ENCODE results near the gene RACK1. TPM values are rescaled to one million over a fixed set of nuclear protein-coding genes. Genes with fewer than 3 reads are reported as not detected.

Gene RACK1
- total and polyA plus RNA-seq, 2 of the 13 experiments (the other 11 are each of a cell fraction or from before 2014, with no cell fraction given) = 2,514 to 6,141 TPM

DNA sequence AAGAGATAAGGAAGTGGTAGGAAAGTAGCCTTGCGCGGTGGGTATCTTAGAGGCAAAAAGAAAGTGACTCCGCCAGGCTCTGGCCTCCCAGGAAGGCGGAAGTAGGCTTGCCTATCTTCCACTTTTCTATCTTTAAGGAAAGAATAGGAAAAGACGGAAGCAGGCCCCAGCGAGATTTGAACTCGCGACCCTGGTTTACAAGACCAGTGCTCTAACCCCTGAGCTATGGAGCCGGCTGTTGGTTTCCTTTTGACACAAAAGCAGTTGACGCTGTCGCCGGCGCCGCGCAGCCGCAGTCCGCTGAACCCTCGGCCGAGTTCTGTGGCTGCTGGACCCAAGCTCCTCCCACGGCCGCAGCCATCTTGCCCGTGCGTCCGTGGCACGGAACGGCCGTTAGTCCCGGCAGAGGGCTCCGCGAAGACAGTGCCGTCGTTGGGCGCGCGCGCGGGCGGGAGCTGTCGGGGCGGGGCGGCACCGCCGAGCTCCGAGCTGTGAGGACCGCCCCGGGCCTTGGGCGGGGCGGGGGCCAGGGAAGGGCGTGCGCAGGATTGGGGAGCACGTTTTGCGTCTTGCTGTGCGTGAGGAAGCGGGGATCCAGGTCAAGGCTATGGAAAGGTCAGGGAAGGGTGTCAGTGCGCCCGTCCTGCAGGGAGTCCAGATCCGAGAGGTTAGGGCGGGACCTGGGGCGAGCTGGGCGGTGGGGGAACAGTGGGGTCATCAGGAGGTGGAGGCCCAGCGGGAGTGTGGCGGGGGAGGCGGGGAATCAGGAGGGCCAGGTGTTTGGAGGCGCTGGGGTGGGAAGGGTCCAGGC, 52.0 kb downstream of the RACK1 start (continued):
- TF ChIP-seq, protein P1, sequence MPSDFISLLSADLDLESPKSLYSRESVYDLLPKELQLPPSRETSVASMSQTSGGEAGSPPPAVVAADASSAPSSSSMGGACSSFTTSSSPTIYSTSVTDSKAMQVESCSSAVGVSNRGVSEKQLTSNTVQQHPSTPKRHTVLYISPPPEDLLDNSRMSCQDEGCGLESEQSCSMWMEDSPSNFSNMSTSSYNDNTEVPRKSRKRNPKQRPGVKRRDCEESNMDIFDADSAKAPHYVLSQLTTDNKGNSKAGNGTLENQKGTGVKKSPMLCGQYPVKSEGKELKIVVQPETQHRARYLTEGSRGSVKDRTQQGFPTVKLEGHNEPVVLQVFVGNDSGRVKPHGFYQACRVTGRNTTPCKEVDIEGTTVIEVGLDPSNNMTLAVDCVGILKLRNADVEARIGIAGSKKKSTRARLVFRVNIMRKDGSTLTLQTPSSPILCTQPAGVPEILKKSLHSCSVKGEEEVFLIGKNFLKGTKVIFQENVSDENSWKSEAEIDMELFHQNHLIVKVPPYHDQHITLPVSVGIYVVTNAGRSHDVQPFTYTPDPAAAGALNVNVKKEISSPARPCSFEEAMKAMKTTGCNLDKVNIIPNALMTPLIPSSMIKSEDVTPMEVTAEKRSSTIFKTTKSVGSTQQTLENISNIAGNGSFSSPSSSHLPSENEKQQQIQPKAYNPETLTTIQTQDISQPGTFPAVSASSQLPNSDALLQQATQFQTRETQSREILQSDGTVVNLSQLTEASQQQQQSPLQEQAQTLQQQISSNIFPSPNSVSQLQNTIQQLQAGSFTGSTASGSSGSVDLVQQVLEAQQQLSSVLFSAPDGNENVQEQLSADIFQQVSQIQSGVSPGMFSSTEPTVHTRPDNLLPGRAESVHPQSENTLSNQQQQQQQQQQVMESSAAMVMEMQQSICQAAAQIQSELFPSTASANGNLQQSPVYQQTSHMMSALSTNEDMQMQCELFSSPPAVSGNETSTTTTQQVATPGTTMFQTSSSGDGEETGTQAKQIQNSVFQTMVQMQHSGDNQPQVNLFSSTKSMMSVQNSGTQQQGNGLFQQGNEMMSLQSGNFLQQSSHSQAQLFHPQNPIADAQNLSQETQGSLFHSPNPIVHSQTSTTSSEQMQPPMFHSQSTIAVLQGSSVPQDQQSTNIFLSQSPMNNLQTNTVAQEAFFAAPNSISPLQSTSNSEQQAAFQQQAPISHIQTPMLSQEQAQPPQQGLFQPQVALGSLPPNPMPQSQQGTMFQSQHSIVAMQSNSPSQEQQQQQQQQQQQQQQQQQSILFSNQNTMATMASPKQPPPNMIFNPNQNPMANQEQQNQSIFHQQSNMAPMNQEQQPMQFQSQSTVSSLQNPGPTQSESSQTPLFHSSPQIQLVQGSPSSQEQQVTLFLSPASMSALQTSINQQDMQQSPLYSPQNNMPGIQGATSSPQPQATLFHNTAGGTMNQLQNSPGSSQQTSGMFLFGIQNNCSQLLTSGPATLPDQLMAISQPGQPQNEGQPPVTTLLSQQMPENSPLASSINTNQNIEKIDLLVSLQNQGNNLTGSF (CRISPR knock-in tag; IDR thresholded peaks at IDR 0.05) = no peak
- TF ChIP-seq SPEN (CRISPR knock-in tag; IDR thresholded peaks at IDR 0.05; ENCODE audit: low read depth) = peak; percentile 83
- peak; percentile 37; the same call in 1 of the 2 replicates for TF ChIP-seq KMT2B (CRISPR knock-in tag; IDR thresholded peaks at IDR 0.05)
- TF ChIP-seq RFXANK (CRISPR knock-in tag; IDR thresholded peaks at IDR 0.05) = no peak
- no peak for TF ChIP-seq FIP1L1 (IDR thresholded peaks at IDR 0.05; ENCODE audit: borderline replicate concordance, insufficient read depth, low read depth, low read length)
- TF ChIP-seq, protein P2, sequence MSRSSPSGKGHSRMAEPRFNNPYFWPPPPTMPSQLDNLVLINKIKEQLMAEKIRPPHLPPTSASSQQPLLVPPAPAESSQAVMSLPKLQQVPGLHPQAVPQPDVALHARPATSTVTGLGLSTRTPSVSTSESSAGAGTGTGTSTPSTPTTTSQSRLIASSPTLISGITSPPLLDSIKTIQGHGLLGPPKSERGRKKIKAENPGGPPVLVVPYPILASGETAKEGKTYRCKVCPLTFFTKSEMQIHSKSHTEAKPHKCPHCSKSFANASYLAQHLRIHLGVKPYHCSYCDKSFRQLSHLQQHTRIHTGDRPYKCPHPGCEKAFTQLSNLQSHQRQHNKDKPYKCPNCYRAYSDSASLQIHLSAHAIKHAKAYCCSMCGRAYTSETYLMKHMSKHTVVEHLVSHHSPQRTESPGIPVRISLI (CRISPR knock-in tag; IDR thresholded peaks at IDR 0.05; ENCODE audit: borderline replicate concordance) = no peak
- TF ChIP-seq, protein P3, sequence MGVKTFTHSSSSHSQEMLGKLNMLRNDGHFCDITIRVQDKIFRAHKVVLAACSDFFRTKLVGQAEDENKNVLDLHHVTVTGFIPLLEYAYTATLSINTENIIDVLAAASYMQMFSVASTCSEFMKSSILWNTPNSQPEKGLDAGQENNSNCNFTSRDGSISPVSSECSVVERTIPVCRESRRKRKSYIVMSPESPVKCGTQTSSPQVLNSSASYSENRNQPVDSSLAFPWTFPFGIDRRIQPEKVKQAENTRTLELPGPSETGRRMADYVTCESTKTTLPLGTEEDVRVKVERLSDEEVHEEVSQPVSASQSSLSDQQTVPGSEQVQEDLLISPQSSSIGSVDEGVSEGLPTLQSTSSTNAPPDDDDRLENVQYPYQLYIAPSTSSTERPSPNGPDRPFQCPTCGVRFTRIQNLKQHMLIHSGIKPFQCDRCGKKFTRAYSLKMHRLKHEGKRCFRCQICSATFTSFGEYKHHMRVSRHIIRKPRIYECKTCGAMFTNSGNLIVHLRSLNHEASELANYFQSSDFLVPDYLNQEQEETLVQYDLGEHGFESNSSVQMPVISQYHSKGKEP (CRISPR knock-in tag; IDR thresholded peaks at IDR 0.05) = no peak
- peak; percentile 81 for TF ChIP-seq ZFX (CRISPR knock-in tag; IDR thresholded peaks at IDR 0.05; ENCODE audit: low read depth)
- TF ChIP-seq ZNF543 (CRISPR knock-in tag; IDR thresholded peaks at IDR 0.05) = peak; percentile 85
- TF ChIP-seq, protein P4, sequence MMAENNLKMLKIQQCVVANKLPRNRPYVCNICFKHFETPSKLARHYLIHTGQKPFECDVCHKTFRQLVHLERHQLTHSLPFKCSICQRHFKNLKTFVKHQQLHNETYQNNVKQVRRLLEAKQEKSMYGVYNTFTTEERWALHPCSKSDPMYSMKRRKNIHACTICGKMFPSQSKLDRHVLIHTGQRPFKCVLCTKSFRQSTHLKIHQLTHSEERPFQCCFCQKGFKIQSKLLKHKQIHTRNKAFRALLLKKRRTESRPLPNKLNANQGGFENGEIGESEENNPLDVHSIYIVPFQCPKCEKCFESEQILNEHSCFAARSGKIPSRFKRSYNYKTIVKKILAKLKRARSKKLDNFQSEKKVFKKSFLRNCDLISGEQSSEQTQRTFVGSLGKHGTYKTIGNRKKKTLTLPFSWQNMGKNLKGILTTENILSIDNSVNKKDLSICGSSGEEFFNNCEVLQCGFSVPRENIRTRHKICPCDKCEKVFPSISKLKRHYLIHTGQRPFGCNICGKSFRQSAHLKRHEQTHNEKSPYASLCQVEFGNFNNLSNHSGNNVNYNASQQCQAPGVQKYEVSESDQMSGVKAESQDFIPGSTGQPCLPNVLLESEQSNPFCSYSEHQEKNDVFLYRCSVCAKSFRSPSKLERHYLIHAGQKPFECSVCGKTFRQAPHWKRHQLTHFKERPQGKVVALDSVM (CRISPR knock-in tag; IDR thresholded peaks at IDR 0.05) = peak; percentile 49
- TF ChIP-seq RNF2 (conservative IDR thresholded peaks at IDR 0.05; ENCODE audit: low read depth) = peak; percentile 28; the same call in 1 of the 2 replicates
- peak; percentile 98 for TF ChIP-seq GTF3A (CRISPR knock-in tag; conservative IDR thresholded peaks at IDR 0.05)
- TF ChIP-seq MTA3 (CRISPR knock-in tag; IDR thresholded peaks at IDR 0.05) = no peak
- 0 out of 2 replicates have a peak, but pooled peaks have one; percentile 9 for TF ChIP-seq ZNF652 (CRISPR knock-in tag; IDR thresholded peaks at IDR 0.05; ENCODE audit: borderline replicate concordance, low read depth)
- TF ChIP-seq ZSCAN12 (CRISPR knock-in tag; IDR thresholded peaks at IDR 0.05) = peak; percentile 45; the same call in 1 of the 2 replicates
- TF ChIP-seq BCL6 (CRISPR knock-in tag; IDR thresholded peaks at IDR 0.05) = no peak
- peak; percentile 15; the same call in 1 of the 2 replicates for TF ChIP-seq ZNF619 (CRISPR knock-in tag; IDR thresholded peaks at IDR 0.05)
- TF ChIP-seq ZNF326 (CRISPR knock-in tag; IDR thresholded peaks at IDR 0.05; ENCODE audit: borderline replicate concordance) = no peak
- peak; percentile 58; the same call in 1 of the 2 replicates for TF ChIP-seq IRF2 (CRISPR knock-in tag; IDR thresholded peaks at IDR 0.05)
- TF ChIP-seq SYNCRIP (IDR thresholded peaks at IDR 0.05; ENCODE audit: insufficient read depth, low read depth, low read length) = no peak

Measured in HepG2 (cell line).